Measurements from ENCODE around the gene ARMC9. TPM values are rescaled to one million over a fixed set of nuclear protein-coding genes. Genes with fewer than 3 reads are reported as not detected.
"Not testable (repeated sequence)": the region's sequence is repeated elsewhere in the genome, so short reads cannot be mapped to it uniquely, and the experiment has no call there.

ARMC9 gene
- total RNA-seq, 1 donor, result 9.7 TPM

GRCh38 chr2:231408304-231408703 is 209.9 kb downstream of the ARMC9 start:
- not testable (repeated sequence) for DNase-seq (ENCODE audit: low read depth in 2 of 3, low spot score in 2 of 3)

GRCh38 chr2:231409776-231410175 is 211.3 kb downstream of the ARMC9 start:
- DNase-seq (ENCODE audit: low read depth in 2 of 3, low spot score in 2 of 3), result no peak

- DNase-seq (ENCODE audit: low read depth in 2 of 3, low spot score in 2 of 3), result peak in 1 of 3 donors; percentile 36
These were observed 212.0 kb downstream of the ARMC9 start for GRCh38 chr2:231410293-231411004.

GRCh38 chr2:231411237-231411636 is 212.8 kb downstream of the ARMC9 start:
- no peak for DNase-seq (ENCODE audit: low read depth in 2 of 3, low spot score in 2 of 3)

- DNase-seq (ENCODE audit: low read depth in 2 of 3, low spot score in 2 of 3), result peak in 2 of 3 donors; percentile 84 to 89
These were observed 213.6 kb downstream of the ARMC9 start for GRCh38 chr2:231411831-231412617.

- DNase-seq (ENCODE audit: low read depth in 2 of 3, low spot score in 2 of 3), result no peak
These were observed 214.2 kb downstream of the ARMC9 start for GRCh38 chr2:231412618-231412963.

- no peak for DNase-seq (ENCODE audit: low read depth in 2 of 3, low spot score in 2 of 3)
These were observed 215.0 kb downstream of the ARMC9 start for GRCh38 chr2:231413456-231413855.

- no peak for DNase-seq (ENCODE audit: low read depth in 2 of 3, low spot score in 2 of 3)
These were observed 215.6 kb downstream of the ARMC9 start for GRCh38 chr2:231413921-231414476.

- no peak for DNase-seq (ENCODE audit: low read depth in 2 of 3, low spot score in 2 of 3)
These were observed 216.6 kb downstream of the ARMC9 start for GRCh38 chr2:231415029-231415428.

- no peak for DNase-seq (ENCODE audit: low read depth in 2 of 3, low spot score in 2 of 3)
These were observed 220.6 kb downstream of the ARMC9 start for GRCh38 chr2:231418820-231419640.

- no peak for DNase-seq (ENCODE audit: low read depth in 2 of 3, low spot score in 2 of 3)
These were observed 222.7 kb downstream of the ARMC9 start for GRCh38 chr2:231421051-231421580.

- DNase-seq (ENCODE audit: low read depth in 2 of 3, low spot score in 2 of 3), result no peak
These were observed 223.6 kb downstream of the ARMC9 start for GRCh38 chr2:231422056-231422455.

GRCh38 chr2:231423176-231423575 is 224.7 kb downstream of the ARMC9 start:
- DNase-seq (ENCODE audit: low read depth in 2 of 3, low spot score in 2 of 3), result no peak

Small RNAs within 50 kb of the gene (small RNA-seq; reads per million reads assigned to genes)
- gene AC018738.1, result 0.34 reads per million
- gene MIR4777, result not detected

Other genes with a start within 250 kb of the ARMC9 start
- gene SPATA3, start 202.5 kb upstream of the ARMC9 start, total RNA-seq, result not detected
- gene C2orf72, start 161.1 kb upstream of the ARMC9 start, total RNA-seq, result not detected
- gene PSMD1, start 141.8 kb upstream of the ARMC9 start, total RNA-seq, result 61.1 TPM
- gene HTR2B, start 73.6 kb upstream of the ARMC9 start, total RNA-seq, result not detected
- 2.7 TPM for gene B3GNT7, start 197.1 kb downstream of the ARMC9 start, total RNA-seq